ENCODE data around the gene SRP68. TPM values are rescaled to one million over a fixed set of nuclear protein-coding genes. Genes with fewer than 3 reads are reported as not detected.

Gene SRP68
- total RNA-seq (2014; rRNA removed; shearing (Covaris generic)), result 37.3 and 39.7 TPM in 2 replicates

GRCh38 chr17:76072148-76072858 lies at the start of gene SRP68:
Gene SRP68, minus strand, starts transcription at chr17:76072517. Its CDS starts 26 bp downstream, at chr17:76072491.
- peak; percentile 92 for DNase-seq (ENCODE audit: low spot score)

- no peak for DNase-seq (ENCODE audit: low spot score)
These were observed 49.7 kb upstream of the SRP68 start for GRCh38 chr17:76121932-76122430.

DNA sequence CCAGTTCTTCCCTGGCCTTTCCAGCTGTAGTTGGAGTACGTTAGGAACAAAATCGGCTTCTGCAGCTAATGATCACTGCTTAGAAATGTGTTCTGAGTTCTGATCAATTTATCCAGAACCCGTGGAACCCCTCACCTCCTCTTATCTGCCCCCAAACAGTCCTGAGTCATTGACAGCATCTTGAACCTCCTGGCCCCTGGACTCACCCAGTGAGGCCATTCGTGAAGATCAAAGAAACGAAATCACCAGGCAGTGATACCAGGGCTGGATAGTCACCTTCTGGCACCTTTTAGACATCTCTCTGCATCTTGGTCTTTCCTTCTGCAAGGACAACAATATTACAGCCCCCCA lies 48.3 kb upstream of the SRP68 start:
- DNase-seq (ENCODE audit: low spot score), result no peak

DNA sequence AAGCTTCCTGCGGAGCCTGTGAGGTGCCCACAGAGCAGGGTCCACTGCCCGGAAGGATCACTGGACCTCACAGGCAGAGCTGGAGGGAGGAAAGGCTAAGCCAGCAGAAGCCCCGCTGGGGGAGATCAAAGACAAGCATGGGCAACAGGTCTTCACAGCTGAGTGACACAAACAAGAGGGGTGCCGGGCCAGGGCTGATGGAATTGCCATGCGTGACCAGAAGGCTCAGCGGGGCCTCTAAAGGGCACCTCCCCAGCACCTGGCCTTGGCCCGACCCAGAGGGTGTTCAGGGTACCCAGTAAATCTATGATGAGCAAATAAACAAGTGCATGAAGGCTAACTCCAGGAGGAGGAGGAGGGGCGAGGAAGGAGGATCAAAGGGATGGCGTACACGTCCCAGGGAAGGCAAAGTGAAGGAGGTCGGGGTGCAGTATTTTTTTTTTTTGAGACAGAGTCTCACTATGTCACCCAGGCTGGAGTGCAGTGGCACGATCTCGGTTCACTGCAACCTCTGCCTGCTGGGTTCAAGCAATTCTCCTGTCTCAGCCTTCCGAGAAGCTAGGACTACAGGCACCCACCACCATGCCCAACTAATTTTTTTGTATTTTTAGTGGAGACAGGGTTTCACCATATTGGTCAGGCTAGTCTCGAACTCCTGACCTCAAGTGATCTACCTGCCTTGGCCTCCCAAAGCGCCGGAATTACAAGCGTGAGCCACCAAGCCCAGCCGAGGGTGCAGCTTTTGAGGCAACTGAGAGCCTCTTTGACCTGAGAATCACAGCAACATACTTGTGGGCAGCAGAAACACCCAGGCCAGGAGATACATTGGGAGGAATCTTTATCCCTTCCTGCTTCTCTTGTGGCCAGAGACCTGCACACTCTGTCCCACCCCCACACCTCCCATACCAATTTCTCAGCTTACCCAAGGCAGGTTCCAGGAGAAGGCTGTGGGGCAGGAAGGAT lies 47.4 kb upstream of the SRP68 start:
- DNase-seq (ENCODE audit: low spot score), result no peak

DNA sequence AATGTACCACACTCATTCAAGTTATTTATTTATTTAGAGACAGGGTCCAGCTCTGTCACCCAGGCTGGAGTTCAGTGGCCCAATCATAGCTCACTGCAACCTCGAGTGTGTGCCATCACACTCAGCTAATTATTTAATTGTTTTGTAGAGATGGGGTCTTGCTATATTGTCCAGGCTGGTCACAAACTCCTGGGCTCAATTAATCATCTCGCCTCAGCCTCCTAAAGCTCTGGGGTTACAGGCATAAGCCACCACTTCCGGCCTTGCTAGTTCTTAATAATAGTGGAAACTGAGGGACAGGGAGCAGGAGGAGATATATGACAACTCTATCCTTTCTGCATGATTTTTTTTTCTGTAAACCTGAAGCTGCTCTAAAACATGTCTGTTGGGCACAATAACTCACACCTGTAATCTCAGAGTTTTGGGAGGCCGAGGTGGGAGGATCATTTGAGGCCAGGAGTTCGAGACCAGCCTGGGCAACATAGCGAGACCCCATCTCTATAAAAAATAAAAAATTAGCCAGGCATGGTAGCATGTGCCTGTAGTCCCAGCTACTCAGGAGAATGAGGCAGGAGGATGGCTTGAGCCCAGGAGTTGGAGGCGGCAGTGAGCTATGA lies 42.9 kb upstream of the SRP68 start:
- no peak for DNase-seq (ENCODE audit: low spot score)

GRCh38 chr17:76111956-76112355 lies 39.6 kb upstream of the SRP68 start:
- no peak for DNase-seq (ENCODE audit: low spot score)

DNA sequence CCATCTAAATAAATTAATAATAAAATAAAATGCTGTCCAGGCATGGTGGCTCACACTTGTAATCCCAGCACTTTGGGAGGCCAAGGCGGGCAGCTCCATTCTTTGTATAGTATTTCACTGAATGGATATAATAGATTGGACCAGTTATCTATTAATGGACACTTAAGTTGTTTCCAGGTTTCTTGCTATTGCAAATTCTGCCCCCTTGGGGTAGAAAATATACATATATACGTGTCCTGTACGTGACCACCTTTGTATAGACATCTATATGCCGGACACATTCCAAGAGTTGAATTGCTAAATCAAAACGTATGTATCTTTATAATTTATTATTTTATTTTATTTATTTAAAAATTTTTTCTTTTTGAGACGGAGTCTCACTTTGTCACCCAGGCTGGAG lies 35.2 kb upstream of the SRP68 start:
- DNase-seq (ENCODE audit: low spot score), result no peak

DNA sequence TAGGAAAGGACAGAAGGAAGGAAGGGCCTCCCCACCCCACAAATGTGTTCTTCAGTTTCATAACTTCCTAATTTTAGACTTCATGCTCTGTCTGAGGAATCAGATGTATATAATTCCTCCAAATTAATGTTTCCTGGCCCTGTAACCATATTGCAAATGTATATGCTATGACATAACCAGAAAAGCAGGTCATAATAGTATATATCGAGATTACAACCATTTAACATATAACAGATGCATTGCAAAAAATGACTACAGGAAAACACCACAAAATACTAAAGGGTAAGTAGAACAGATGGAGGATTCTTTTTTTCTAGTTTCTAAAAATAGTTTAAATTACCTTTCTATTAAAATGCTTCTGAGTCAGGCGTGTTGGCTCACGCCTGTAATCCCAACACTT lies 34.4 kb upstream of the SRP68 start:
- DNase-seq (ENCODE audit: low spot score), result no peak

GRCh38 chr17:76104896-76105231 lies 32.5 kb upstream of the SRP68 start:
- DNase-seq (ENCODE audit: low spot score), result no peak

GRCh38 chr17:76104140-76104895 lies 32.0 kb upstream of the SRP68 start:
- no peak for DNase-seq (ENCODE audit: low spot score)

DNA sequence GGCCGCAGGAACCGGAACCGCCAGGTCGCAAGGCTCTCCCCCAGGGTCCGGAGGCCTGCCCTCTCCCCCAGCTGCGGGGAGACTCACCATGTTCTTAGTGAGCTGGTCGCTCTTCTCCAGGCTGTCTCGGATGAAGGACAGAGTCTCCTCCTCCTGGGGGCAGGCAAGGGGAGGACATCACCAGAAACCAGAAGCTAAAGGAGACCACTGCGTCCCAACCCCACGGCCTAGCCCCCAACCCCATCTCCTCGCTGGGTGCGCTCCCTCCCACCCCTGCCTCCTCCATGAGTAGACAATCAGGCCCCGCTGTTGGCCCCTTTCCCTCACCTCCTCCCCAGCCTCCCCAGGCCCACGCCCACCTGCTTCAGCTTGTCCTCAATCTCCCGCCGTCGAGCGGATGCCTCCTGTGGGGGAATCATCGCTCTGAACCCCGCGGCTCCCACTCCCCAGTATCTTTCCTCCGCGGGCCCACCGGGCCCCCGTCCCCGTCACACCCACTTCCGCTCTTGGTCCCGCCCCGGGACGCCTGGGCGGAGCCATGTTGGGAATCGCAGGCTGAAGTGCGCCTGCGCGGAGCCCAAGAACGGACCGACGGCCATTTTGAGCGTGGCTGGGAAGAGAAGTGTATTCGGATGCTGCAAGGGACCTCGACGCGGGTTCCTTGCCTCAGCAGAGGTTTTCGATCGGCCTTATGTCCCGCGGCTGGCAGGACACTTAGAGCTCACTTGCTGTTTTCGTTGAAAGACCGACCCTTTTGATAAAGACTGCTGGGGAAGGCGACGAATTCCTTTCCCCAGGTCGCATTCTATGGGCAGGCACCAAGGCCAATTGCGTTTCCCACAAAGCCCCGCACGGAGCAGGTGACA lies 31.2 kb upstream of the SRP68 start, which contains the start of gene EXOC7:
Gene EXOC7, minus strand, starts transcription at position 514 of the 866 bp plus-strand sequence. Its CDS starts 95 bp downstream, at position 419.
- DNase-seq (ENCODE audit: low spot score), result peak; percentile 91

GRCh38 chr17:76102944-76103273 lies 30.6 kb upstream of the SRP68 start:
- DNase-seq (ENCODE audit: low spot score), result no peak

DNA sequence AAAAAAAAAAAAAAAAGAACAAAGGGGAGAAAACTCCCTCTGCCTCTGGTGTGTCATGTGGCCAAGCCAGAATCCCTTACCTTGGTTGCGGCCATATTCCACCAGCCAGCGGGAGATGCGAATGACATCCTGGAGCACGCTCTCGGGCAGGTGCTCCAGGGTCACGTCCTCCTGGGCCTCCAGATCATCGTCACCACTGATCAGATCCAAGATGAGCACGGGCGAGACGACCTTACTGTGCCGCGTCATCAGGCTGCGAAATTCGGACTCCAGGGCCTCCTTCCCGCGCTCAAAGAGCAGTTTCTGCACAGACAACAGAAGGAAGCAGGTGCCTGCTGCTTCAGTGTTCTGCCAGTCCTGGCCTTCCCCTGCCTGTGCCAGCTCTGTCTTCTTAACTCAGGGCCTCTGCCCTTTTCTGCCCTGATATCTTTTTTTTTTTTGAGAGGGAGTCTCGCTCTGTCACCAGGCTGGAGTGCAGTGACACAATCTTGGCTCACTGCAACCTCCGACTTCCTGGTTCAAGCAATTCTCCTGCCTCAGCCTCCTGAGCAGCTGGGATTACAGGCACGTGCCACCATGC lies 25.5 kb upstream of the SRP68 start:
- DNase-seq (ENCODE audit: low spot score), result no peak

DNA sequence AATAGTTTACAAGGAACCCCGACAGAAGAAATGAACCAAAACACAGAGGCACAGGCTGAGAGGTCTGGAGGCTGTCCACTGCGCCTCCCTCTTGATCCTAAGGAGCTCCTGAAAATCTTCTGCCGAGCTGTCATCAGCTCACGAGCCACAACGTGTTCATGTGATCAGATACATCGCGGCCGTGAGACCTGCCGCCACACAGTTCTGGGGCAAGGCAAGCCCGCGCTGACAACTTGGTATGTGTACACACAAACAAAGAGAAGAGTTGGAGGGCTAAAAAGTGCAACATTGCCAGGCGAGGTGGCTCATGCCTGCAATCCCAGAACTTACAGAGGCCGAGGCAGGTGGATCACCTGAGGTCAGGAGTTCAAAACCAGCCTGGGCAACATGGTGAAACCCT lies 23.6 kb upstream of the SRP68 start:
- DNase-seq (ENCODE audit: low spot score), result no peak

- no peak for DNase-seq (ENCODE audit: low spot score)
These were observed 21.7 kb upstream of the SRP68 start for GRCh38 chr17:76094046-76094445.

DNA sequence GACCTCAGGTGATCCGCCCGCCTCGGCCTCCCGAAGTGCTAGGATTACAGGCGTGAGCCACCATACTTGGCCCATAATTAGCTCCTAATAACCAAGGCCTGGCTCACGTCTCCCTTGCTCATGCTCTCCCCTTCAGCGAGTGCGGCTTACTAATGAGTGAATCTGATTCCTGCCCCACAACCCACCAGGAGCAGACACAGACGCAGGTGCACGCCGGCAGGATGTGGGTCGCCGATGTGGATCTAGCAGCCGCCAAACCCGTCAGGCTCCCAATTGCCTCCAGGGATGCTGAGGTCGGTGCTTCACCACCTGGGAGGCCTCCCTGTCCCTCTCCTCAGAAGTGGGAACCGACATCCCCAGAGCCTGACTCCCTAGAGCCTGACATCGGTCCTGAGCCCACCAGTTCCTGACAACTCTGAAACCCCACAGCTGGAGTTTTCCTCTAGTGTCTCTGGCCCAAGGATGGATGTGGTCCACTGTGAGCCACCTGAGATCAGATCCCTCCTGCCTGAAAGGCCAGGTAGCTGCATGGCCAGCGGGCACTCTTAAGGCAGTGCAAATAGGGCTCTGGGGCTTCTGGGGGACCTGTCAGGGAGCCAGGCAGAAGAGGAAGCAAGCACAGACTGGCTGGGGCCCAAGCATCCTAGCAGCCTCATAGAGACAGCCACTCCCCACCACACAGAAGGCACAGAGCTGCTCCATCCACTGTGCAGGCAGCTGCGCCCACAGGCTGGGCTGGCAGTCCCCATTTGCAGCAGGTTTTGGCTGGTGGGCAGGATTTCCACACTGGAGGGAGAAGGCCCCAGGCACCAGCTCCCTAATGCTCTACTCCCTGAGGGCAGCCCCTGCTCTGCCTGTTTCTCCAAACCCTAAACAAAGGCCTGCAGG lies 20.5 kb upstream of the SRP68 start:
- peak; percentile 6 for DNase-seq (ENCODE audit: low spot score)

DNA sequence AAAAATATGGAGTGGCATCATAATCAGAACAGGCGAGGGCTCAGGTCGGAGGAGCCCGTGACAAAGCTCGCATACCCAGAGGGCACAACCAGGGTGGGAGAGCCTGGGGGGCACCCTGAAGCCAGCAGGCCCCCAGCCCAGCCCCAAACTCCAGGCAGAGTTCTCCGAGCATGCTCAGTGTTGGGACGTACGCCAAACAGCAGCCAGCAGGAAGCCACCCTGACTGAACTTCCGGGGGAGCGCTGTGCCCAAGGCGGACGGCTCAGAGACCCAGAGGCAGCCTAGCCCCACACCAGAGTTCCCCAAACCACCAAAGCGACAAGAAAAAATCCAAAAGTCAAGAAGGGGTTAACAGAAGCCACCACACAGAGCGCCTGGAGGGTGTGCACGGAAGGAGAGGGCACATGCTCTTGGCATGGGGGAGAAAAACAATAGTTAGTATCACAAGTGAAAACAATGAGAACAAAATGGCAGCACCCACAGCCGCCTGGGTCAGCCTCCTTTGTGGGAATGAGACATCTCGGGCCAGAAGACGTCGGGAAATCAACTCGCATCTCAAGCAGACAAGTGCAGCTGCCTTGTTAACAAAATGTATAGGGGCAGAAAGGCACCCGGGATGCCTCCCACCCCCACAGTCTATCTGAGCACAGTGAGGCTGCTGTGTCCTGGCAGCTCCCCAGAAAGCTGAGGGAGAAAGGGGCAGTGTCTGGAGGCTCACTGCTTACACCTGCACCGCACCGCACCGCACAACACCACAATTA lies 19.4 kb upstream of the SRP68 start:
- DNase-seq (ENCODE audit: low spot score), result no peak

DNA sequence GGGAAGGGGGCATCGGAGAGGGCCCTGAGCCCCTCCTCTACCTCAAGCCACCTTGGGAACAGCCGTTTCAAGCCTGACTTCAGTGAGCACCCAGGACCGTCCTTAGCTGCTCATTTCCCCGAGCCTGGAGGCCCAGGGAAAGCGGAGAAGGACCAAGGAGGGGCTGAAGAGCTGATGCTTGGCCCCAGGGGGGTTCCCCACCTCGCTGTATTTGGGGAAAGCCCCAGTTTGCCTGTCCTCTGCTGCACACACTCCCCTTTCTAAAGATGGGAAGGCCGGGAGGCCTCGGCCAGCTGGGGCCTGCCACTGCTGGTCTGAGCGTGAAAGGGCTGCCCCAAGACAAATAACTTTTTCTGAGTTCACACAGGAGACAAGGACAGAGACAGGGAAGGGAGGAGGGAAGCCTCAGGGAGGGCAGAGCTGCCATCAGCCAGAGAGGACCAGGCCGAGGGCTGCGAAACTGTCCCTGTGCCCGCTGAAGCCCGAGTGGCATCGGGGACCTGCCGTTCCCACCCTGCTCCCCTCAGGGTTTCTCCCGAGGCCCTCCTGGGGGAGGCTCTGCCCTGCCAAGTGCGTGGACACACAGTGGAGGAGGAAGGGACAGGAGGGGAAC lies 18.3 kb upstream of the SRP68 start:
- no peak for DNase-seq (ENCODE audit: low spot score)
